Spinal cord (tissue), 10 donors: Measurements from ENCODE around the gene TADA2B. TPM values are rescaled to one million over a fixed set of nuclear protein-coding genes. Genes with fewer than 3 reads are reported as not detected.
"Not testable (repeated sequence)": the region's sequence is repeated elsewhere in the genome, so short reads cannot be mapped to it uniquely, and the experiment has no call there.

ENCODE experiments used
- DNase-seq, 6 donors: peaks; one replicate each; pipeline versions ENCODE4 v3.0.0 to v3.0.0-alpha.2; 2013 to 2015; ENCODE audit warnings: low spot score in 6 of 6, low read depth in 4 of 6
- H3K27ac ChIP-seq: one replicate; pipeline ENCODE4 v1.5.1; 2013; ENCODE audit warnings: low read depth, low read length, control low read depth
- H3K27me3 ChIP-seq: one replicate; pipeline ENCODE4 v1.6.1; 2013; ENCODE audit warnings: low read length; ENCODE audit not compliant: control insufficient read depth, insufficient read depth
- H3K36me3 ChIP-seq: one replicate; pipeline ENCODE4 v1.6.1; 2013; ENCODE audit warnings: low read length; ENCODE audit not compliant: control insufficient read depth, insufficient read depth
- H3K4me1 ChIP-seq: one replicate; pipeline ENCODE4 v1.6.1; 2013; ENCODE audit warnings: low read length; ENCODE audit not compliant: control insufficient read depth, insufficient read depth
- H3K4me3 ChIP-seq: one replicate; pipeline ENCODE4 v1.5.1; 2013; ENCODE audit warnings: low read depth, low read length, control low read depth
- H3K9me3 ChIP-seq: one replicate; pipeline ENCODE4 v1.6.1; 2013; ENCODE audit warnings: low read length; ENCODE audit not compliant: control insufficient read depth, insufficient read depth
- WGBS: methylation state at CpG from one replicate; pipeline ENCODE4 v1.1.5; 2013; ENCODE audit warnings: missing lambda C conversion rate; ENCODE audit not compliant: insufficient coverage; 5-methylcytosine and 5-hydroxymethylcytosine counted together
- polyA plus RNA-seq, 2 donors: library from polyadenylated mRNA; unstranded; fragments of 120-200 nt; gene quantifications; one replicate each; pipeline ENCODE4 v1.2.1, GENCODE V29; 2013; ENCODE audit not compliant: insufficient read length in 2 of 2
- total RNA-seq, 2 donors: library from RNA; depleted of rRNA in 1 of 2; stranded (reverse); fragments of 120-200 nt in 1 of 2; fragments of >200 nt in 1 of 2; gene quantifications; one replicate each; pipeline versions ENCODE4 v1.2.3 to v1.2.4, GENCODE V29; 2013 to 2014
- donor health status: healthy.

The TADA2B gene
- total and polyA plus RNA-seq, 4 donors = 16.3 to 30.1 (median 22.4) TPM

DNA sequence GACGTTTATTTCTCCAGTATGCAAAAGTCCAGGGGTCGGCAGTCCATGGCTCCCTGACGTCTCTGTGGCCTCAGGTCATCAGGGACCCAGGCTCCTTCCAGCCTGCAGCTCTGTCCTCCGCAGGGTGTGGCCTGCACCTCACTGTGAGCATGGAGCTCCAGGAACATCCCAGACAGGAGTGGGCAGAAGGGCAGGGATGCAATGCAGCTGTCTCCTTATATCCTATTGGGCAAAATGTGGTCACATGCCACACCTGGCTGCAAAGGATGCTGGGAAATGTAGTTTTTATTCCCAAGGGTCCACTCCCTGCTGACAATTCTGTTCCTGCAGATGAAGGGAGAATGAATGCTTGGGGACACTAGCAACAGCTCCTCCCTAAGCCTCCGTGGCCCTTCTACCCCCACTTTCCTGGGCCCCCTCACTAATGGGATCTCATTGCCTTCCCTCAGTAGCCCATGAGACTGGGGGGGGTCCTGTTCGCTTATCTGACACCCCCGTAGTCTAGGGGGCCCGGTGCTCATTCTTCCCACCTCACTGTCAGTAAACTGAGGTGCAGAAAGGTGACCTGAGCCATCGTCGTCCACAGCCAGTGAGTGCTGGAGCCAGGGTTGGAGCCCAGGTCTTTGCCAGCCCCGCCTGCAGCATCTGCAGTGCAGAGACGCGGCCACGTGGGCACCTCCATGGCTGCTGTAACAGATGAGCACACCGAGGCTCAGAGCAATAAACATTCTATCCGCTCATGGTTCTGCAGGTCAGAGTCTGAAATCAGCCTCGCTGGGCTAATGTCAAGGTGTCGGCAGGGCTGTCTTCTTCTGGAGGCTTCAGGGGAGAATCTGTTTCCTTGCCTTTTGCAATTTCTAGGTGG, 30.6 kb downstream of the TADA2B start:
- peak in 2 of 6 donors; percentile 67 to 91 for DNase-seq
- peaks cover 17% of the 10 kb centered on the region for H3K4me1 ChIP-seq
- 71% methylated on average over 17 of the region's 18 CpGs for WGBS

DNA sequence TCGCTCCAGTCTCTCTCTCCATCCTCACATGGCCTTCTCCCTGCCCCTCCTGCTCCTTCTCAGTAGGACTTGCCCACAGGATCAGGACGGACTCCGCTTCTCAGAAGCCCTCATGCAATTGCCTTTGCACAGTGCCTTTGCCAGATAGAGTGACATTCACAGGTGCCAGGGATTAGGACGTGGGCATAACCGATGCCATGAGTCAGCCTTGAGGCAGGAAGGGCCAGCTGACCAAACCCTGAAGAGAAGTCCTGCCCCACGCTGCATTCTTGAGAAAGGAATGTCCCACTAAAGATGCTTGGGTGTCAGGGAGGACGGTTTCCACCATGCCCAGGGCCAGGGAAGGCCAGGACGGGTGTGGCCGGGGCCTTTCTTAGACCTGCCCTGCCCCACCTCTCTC, 31.3 kb downstream of the TADA2B start:
- no peak for DNase-seq
- no peaks in the 10 kb centered on the region for H3K27me3 ChIP-seq
- H3K27ac ChIP-seq = no peak overlapping the region
- no peaks in the 10 kb centered on the region for H3K36me3 ChIP-seq
- 85% methylated on average over 6 of the region's 9 CpGs for WGBS
- H3K4me1 ChIP-seq = peaks cover 12% of the 10 kb centered on the region
- no peak overlapping the region for H3K4me3 ChIP-seq
- no peaks in the 10 kb centered on the region for H3K9me3 ChIP-seq

More for the DNA sequence above, 30.6 kb downstream of the TADA2B start:
- no peaks in the 10 kb centered on the region for H3K9me3 ChIP-seq
- no peak overlapping the region for H3K4me3 ChIP-seq
- no peaks in the 10 kb centered on the region for H3K36me3 ChIP-seq
- no peaks in the 10 kb centered on the region for H3K27me3 ChIP-seq
- no peak overlapping the region for H3K27ac ChIP-seq

DNA sequence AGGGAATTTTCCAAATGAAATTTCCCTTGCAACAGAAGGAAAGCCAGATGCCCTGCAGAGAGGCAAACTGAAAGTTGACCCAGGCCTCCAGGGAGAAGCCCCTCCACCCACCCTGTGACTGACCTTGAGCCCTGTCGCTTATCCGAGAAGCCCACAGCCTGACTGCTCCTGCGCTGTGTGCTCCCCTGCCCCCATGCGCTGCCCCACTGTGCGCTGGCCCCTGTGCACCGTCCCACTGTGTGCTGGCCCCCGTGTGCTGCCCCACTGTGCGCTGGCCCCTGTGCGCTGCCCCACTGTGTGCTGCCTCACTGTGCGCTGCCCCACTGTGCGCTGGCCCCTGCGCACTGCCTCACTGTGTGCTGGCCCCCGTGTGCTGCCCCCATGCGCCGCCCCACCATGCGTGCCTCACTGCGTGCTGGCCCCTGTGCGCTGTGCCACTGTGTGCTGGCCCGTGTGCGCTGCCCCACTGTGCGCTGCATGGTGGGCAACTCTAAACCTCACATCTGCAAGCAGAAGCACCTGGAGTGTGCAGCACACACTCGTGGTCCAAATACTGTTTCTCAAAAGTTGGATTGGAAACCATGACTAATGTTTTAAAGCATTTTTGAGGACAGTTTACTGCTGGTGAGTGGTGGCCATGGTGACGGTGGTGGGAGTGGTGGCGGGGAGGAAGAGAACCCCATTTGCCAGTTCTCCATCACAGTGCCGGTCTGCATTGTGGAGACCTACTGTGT, 33.0 kb downstream of the TADA2B start:
- Histone ChIP-seq H3K4me1 (peaks cover 3% of the 10 kb centered on the region), H3K27ac (no peak overlapping the region), H3K36me3 (no peaks in the 10 kb centered on the region), H3K4me3 (no peak overlapping the region), H3K9me3 (no peaks in the 10 kb centered on the region), H3K27me3 (no peaks in the 10 kb centered on the region)
- no peak for DNase-seq
- 85% methylated on average over 23 of the region's 25 CpGs for WGBS

DNA sequence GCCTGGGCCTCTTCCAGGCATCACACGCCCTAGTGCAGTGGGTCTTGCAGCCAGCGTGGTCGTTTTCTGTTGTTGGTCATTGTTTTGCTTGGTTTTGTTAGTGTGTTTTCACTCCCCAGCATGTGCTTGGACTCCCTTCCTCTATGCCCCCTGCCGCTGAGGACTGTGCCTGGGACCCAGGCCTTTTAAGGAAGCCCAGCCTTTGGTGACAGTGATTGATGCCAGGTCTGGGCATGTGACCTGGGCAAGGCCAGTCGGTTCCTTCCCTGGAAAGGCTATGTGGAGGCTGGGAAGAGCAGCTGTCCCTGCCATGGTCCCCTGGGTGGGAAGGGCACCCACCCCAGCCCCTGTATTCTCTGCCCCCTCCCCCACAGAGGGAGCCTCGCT, 33.5 kb downstream of the TADA2B start:
- 67% methylated on average over 1 of the region's 6 CpGs for WGBS
- peaks cover 3% of the 10 kb centered on the region for H3K4me1 ChIP-seq
- no peaks in the 10 kb centered on the region for H3K36me3 ChIP-seq
- no peaks in the 10 kb centered on the region for H3K9me3 ChIP-seq
- no peak overlapping the region for H3K4me3 ChIP-seq
- no peak overlapping the region for H3K27ac ChIP-seq
- no peaks in the 10 kb centered on the region for H3K27me3 ChIP-seq
- DNase-seq = no peak

DNA sequence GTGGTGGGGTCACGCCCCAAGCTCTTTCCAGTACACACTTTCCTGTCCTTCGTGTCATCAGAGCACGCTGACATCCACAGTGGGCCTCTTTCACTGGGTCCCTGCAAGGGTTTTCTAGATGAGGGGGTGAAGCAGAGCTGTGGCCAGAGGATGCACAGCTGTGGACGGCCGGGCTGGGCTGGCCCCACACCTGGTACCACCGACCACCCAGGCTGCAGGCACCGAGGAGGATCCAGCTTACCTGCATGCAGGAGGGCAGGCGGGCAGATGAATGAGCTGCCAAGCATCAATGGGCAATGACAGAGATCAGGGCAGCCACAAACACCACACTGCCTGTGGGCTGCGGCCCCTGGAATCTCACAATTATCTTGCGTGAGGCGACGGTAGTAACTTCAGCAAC, 34.2 kb downstream of the TADA2B start:
- H3K27me3 ChIP-seq = no peaks in the 10 kb centered on the region
- no peak overlapping the region for H3K27ac ChIP-seq
- H3K36me3 ChIP-seq = no peaks in the 10 kb centered on the region
- no peaks in the 10 kb centered on the region for H3K9me3 ChIP-seq
- no peak for DNase-seq
- WGBS = 91% methylated on average over 12 of the region's 12 CpGs
- H3K4me3 ChIP-seq = no peak overlapping the region
- peaks cover 3% of the 10 kb centered on the region for H3K4me1 ChIP-seq

DNA sequence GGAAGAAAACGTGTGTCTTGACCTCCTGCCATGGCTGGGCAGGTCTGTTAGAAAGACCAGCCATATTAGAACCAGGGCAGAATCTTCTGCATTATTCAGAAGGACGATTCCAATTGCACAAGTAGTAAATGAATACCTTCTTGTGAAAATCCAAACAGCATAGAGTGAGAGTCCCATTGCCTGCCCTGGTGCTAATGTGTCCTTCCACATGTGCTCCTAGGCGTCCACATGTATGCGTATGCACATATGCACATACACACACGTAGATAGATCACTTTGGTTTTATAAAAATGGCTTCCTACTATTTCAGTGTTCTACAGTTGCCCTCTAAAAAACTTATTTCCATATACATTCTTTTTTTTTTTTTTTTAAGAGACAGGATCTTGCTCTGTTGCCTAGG, 34.9 kb downstream of the TADA2B start:
- 82% methylated on average over 2 of the region's 5 CpGs for WGBS
- DNase-seq = no peak
- Histone ChIP-seq H3K27me3 (no peaks in the 10 kb centered on the region), H3K9me3 (no peaks in the 10 kb centered on the region), H3K27ac (no peak overlapping the region), H3K4me1 (peaks cover 3% of the 10 kb centered on the region), H3K4me3 (no peak overlapping the region), H3K36me3 (no peaks in the 10 kb centered on the region)

DNA sequence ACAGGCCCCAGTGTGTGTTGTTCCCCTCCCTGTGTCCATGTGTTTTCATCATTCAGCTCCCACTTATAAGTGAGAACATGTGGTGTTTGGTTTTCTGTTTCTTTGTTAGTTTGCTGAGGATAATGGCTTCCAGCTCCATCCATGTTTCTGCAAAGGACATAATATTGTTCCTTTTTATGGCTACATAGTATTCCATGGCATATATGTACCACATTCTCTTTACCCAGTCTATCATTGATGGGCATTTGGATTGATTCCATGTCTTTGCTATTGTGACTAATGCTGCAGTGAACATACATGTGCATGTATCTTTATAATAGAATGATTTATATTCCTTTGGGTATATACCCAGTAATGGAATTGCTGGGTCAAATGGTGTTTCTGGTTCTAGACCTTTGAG, 36.3 kb downstream of the TADA2B start:
- peaks cover 11% of the 10 kb centered on the region for H3K27me3 ChIP-seq
- H3K9me3 ChIP-seq, H3K36me3 ChIP-seq, H3K4me3 ChIP-seq, DNase-seq, H3K4me1 ChIP-seq, H3K27ac ChIP-seq: not testable (repeated sequence)

DNA sequence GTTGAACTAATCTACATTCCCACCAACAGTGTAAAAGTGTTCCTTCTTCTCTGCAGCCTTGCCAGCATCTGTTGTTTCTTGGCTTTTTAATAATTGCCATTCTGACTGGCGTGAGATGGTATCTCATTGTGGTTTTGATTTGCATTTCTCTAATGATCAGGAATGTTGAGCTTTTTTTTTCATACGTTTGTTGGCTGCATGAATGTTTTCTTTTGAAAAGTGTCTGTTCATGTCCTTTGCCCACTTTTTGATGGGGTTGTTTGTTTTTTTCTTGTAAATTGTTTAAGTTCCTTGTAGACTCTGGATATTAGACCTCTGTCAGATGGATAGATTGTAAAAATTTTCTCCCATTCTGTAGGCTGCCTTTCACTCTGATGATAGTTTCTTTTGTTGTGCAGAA, 36.7 kb downstream of the TADA2B start:
- not testable (repeated sequence) for H3K36me3 ChIP-seq, H3K4me1 ChIP-seq, H3K4me3 ChIP-seq, H3K9me3 ChIP-seq, DNase-seq, H3K27ac ChIP-seq
- WGBS = 80% methylated on average over 1 of the region's 2 CpGs
- peaks cover 11% of the 10 kb centered on the region for H3K27me3 ChIP-seq

DNA sequence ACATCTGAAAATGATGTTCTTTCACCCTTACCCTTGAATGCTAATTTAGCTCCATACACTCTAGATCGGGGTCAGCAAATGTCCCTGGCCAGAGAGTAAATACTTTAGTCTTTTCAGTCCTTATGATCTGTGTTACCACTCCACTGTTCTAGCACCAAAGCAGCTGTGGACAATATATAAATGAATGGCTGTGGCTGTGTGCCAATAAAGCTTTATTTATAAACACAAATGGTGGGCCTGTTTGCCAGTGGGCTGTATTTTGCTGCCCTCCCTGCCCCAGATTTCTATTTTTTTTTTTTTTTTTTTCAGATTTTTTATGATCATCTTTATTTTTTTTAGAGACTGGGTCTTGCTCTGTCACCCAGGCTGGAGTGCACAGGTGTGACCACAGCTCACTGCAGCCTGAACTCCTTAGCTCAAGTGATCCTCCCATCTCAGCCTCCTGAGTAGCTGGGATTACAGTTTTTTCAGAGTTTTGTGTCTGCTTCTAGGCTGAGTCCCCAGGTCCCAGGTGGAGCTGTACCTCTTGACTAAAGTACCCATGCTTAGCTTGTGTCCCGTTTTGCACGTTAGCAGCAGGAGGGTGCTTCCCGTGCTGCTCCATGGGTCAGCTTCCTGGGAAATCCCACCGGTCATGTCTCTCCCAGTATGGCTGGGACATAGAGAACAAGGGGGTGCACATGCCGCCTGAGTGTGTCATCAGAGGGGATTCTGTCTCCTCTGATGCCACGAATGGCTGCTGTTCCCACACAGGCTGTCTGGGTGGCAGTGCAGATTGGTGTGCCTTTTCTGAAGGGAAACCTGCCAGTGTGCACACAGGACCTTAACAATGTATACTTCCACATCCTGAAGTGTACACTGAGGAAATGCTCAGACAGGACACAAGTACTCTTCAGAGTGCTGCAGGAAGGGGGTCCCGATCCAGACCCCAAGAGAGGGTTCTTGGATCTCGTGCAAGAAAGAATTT, 40.7 kb downstream of the TADA2B start:
- H3K36me3 ChIP-seq = no peaks in the 10 kb centered on the region
- DNase-seq = no peak
- no peaks in the 10 kb centered on the region for H3K4me1 ChIP-seq
- H3K27ac ChIP-seq = no peak overlapping the region
- H3K27me3 ChIP-seq = peaks cover 11% of the 10 kb centered on the region
- H3K4me3 ChIP-seq = no peak overlapping the region
- peaks cover 6% of the 10 kb centered on the region for H3K9me3 ChIP-seq
- 69% methylated on average over 7 of the region's 9 CpGs for WGBS
